ENCODE measurements around the gene TINCR.
A peak's percentile ranks its signal among the peaks of the same experiment; 100 is the strongest.

Gene TINCR

GRCh38 chr19:5560156-5560555, 7.6 kb downstream of the TINCR start:
- no peak for TF ChIP-seq ZFP3 (CRISPR knock-in tag; IDR thresholded peaks at IDR 0.05)
- no peak for TF ChIP-seq CSDC2 (CRISPR knock-in tag; IDR thresholded peaks at IDR 0.05)
- TF ChIP-seq ZNF8 (CRISPR knock-in tag; IDR thresholded peaks at IDR 0.05), result no peak
- TF ChIP-seq, protein P1, sequence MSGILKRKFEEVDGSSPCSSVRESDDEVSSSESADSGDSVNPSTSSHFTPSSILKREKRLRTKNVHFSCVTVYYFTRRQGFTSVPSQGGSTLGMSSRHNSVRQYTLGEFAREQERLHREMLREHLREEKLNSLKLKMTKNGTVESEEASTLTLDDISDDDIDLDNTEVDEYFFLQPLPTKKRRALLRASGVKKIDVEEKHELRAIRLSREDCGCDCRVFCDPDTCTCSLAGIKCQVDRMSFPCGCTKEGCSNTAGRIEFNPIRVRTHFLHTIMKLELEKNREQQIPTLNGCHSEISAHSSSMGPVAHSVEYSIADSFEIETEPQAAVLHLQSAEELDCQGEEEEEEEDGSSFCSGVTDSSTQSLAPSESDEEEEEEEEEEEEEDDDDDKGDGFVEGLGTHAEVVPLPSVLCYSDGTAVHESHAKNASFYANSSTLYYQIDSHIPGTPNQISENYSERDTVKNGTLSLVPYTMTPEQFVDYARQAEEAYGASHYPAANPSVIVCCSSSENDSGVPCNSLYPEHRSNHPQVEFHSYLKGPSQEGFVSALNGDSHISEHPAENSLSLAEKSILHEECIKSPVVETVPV (CRISPR knock-in tag; IDR thresholded peaks at IDR 0.05), result no peak
- TF ChIP-seq BACH2 (CRISPR knock-in tag; IDR thresholded peaks at IDR 0.05; ENCODE audit: borderline replicate concordance), result no peak
- no peak for TF ChIP-seq PPARA (CRISPR knock-in tag; IDR thresholded peaks at IDR 0.05; ENCODE audit: borderline replicate concordance)
- no peak for TF ChIP-seq SNAI2 (CRISPR knock-in tag; IDR thresholded peaks at IDR 0.05)
- TF ChIP-seq, protein P2, sequence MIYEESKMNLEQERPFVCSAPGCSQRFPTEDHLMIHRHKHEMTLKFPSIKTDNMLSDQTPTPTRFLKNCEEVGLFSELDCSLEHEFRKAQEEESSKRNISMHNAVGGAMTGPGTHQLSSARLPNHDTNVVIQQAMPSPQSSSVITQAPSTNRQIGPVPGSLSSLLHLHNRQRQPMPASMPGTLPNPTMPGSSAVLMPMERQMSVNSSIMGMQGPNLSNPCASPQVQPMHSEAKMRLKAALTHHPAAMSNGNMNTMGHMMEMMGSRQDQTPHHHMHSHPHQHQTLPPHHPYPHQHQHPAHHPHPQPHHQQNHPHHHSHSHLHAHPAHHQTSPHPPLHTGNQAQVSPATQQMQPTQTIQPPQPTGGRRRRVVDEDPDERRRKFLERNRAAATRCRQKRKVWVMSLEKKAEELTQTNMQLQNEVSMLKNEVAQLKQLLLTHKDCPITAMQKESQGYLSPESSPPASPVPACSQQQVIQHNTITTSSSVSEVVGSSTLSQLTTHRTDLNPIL (CRISPR knock-in tag; IDR thresholded peaks at IDR 0.05; ENCODE audit: low read depth), result no peak
- TF ChIP-seq, protein P3, sequence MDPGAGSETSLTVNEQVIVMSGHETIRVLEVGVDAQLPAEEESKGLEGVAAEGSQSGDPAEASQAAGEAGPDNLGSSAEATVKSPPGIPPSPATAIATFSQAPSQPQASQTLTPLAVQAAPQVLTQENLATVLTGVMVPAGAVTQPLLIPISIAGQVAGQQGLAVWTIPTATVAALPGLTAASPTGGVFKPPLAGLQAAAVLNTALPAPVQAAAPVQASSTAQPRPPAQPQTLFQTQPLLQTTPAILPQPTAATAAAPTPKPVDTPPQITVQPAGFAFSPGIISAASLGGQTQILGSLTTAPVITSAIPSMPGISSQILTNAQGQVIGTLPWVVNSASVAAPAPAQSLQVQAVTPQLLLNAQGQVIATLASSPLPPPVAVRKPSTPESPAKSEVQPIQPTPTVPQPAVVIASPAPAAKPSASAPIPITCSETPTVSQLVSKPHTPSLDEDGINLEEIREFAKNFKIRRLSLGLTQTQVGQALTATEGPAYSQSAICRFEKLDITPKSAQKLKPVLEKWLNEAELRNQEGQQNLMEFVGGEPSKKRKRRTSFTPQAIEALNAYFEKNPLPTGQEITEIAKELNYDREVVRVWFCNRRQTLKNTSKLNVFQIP (CRISPR knock-in tag; IDR thresholded peaks at IDR 0.05; ENCODE audit: borderline replicate concordance, low read depth), result no peak
- TF ChIP-seq, protein P4, sequence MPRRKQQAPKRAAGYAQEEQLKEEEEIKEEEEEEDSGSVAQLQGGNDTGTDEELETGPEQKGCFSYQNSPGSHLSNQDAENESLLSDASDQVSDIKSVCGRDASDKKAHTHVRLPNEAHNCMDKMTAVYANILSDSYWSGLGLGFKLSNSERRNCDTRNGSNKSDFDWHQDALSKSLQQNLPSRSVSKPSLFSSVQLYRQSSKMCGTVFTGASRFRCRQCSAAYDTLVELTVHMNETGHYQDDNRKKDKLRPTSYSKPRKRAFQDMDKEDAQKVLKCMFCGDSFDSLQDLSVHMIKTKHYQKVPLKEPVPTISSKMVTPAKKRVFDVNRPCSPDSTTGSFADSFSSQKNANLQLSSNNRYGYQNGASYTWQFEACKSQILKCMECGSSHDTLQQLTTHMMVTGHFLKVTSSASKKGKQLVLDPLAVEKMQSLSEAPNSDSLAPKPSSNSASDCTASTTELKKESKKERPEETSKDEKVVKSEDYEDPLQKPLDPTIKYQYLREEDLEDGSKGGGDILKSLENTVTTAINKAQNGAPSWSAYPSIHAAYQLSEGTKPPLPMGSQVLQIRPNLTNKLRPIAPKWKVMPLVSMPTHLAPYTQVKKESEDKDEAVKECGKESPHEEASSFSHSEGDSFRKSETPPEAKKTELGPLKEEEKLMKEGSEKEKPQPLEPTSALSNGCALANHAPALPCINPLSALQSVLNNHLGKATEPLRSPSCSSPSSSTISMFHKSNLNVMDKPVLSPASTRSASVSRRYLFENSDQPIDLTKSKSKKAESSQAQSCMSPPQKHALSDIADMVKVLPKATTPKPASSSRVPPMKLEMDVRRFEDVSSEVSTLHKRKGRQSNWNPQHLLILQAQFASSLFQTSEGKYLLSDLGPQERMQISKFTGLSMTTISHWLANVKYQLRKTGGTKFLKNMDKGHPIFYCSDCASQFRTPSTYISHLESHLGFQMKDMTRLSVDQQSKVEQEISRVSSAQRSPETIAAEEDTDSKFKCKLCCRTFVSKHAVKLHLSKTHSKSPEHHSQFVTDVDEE (CRISPR knock-in tag; IDR thresholded peaks at IDR 0.05), result no peak
- TF ChIP-seq ESRRG (CRISPR knock-in tag; IDR thresholded peaks at IDR 0.05), result no peak
- no peak for TF ChIP-seq TOX (CRISPR knock-in tag; IDR thresholded peaks at IDR 0.05; ENCODE audit: borderline replicate concordance)
- no peak for TF ChIP-seq ARNTL (CRISPR knock-in tag; IDR thresholded peaks at IDR 0.05; ENCODE audit: borderline replicate concordance, low read depth)
- TF ChIP-seq ISL1 (CRISPR knock-in tag; IDR thresholded peaks at IDR 0.05), result no peak
- TF ChIP-seq ZNF70 (CRISPR knock-in tag; IDR thresholded peaks at IDR 0.05), result no peak
- no peak for TF ChIP-seq OSR1 (CRISPR knock-in tag; IDR thresholded peaks at IDR 0.05)
- no peak for TF ChIP-seq RARB (CRISPR knock-in tag; IDR thresholded peaks at IDR 0.05)
- no peak for TF ChIP-seq GLIS3 (CRISPR knock-in tag; IDR thresholded peaks at IDR 0.05)
- TF ChIP-seq ZNF565 (CRISPR knock-in tag; conservative IDR thresholded peaks at IDR 0.05; ENCODE audit: low read depth), result no peak
- no peak for TF ChIP-seq TCF4 (CRISPR knock-in tag; IDR thresholded peaks at IDR 0.05; ENCODE audit: borderline replicate concordance)
- ATAC-seq, result no peak

DNA sequence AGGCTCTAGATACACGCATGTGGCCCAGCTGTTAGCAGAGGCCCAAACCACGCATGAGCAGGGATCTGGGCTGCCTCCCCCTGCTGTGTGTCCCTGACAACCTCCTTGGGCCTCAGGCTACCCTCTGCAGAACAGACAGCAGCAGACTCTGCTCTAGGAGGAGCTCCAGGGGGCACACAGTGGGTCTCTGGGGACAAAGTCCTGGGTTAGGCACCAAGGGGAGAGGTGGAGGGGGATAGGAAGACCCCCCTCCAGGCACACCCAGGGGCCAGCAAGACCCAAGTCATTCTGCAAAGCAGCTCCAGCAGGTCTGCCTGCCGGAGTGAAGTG, 8.0 kb downstream of the TINCR start:
- ATAC-seq, result no peak
- TF ChIP-seq RARB (CRISPR knock-in tag; IDR thresholded peaks at IDR 0.05), result no peak
- TF ChIP-seq, protein P3 (CRISPR knock-in tag; IDR thresholded peaks at IDR 0.05; ENCODE audit: borderline replicate concordance, low read depth), result no peak
- no peak for TF ChIP-seq TOX (CRISPR knock-in tag; IDR thresholded peaks at IDR 0.05; ENCODE audit: borderline replicate concordance)
- TF ChIP-seq CSDC2 (CRISPR knock-in tag; IDR thresholded peaks at IDR 0.05), result no peak
- no peak for TF ChIP-seq ZNF565 (CRISPR knock-in tag; conservative IDR thresholded peaks at IDR 0.05; ENCODE audit: low read depth)

DNA sequence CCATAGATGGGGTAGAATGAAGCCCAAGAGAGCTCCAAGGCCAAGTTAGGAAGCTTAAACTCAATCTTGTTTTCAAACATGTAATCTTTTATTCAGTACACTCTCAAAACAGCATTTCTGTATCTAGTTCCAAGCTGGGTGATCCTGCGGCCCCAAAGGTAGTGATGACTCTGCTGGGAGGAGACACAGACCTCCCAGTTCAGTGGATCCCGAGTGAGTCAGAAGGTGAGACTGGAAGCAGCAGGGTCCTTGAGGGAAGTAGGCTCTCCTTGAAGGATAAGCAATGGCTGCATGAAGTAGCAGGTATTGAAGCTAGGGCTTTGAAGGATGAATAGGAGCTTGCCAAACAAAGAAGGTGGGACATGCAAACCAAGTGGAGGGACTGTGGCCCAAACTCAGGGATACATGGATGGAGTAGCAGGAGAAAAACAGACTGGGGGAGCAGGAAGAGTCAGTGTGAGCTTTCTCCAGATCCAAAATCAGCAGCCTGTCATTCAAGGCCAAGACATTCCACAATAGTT, 9.6 kb downstream of the TINCR start:
- no peak for ATAC-seq
- TF ChIP-seq RARB (CRISPR knock-in tag; IDR thresholded peaks at IDR 0.05) (no peak), ESRRG (CRISPR knock-in tag; IDR thresholded peaks at IDR 0.05) (no peak), ZNF8 (CRISPR knock-in tag; IDR thresholded peaks at IDR 0.05) (no peak), PATZ1 (CRISPR knock-in tag; IDR thresholded peaks at IDR 0.05; ENCODE audit: borderline replicate concordance) (no peak), BACH2 (CRISPR knock-in tag; IDR thresholded peaks at IDR 0.05; ENCODE audit: borderline replicate concordance) (no peak), ZFP3 (CRISPR knock-in tag; IDR thresholded peaks at IDR 0.05) (peak; percentile 97)
